ENCODE measurements around the gene ERBB4. TPM values are rescaled to one million over a fixed set of nuclear protein-coding genes. Genes with fewer than 3 reads are reported as not detected.

The ERBB4 gene
- total and polyA plus RNA-seq, 10 of the 15 experiments (the other 5 are each of a cell fraction or from before 2014, with no cell fraction given): under 0.01 to 0.23 (median 0.01) TPM; not detected in 4

- Histone ChIP-seq H3K9ac (ENCODE audit: control insufficient read depth, insufficient read depth, low read length) (no peak overlapping the region), H3K27me3 (replicated peaks in 1 of 2; ENCODE audit: control insufficient read depth in 2 of 2, insufficient read depth in 2 of 2, low read length in 1 of 2) (no peaks in the 10 kb centered on the region), H3K36me3 (ENCODE audit: control insufficient read depth in 2 of 2, insufficient read depth in 2 of 2, low read length in 1 of 2) (no peaks in the 10 kb centered on the region), H3K4me2 (ENCODE audit: control insufficient read depth, insufficient read depth) (no peak overlapping the region), H3K79me2 (ENCODE audit: control insufficient read depth, insufficient read depth, low read length) (no peaks in the 10 kb centered on the region), H3K27ac (ENCODE audit: control insufficient read depth, insufficient read depth) (no peak overlapping the region), H3K9me3 (replicated peaks; ENCODE audit: control insufficient read depth, insufficient read depth, low read length) (no peaks in the 10 kb centered on the region), H4K20me1 (ENCODE audit: control insufficient read depth, insufficient read depth) (no peaks in the 10 kb centered on the region), H3K4me3 (no peak overlapping the region), H3K4me1 (ENCODE audit: control insufficient read depth, insufficient read depth, low read length) (no peaks in the 10 kb centered on the region), H2AFZ (ENCODE audit: control insufficient read depth, low read depth, low read length) (no peak overlapping the region)
- FAIRE-seq (no peak), DNase-seq (ENCODE audit: low read depth, low spot score) (no peak), ATAC-seq (no peak)
- WGBS (ENCODE audit: insufficient coverage, insufficient replicate concordance, low lambda C conversion rate, missing lambda C conversion rate): 0% methylated on average over 2 of the region's 2 CpGs
- in situ Hi-C loops (cut with MboI): no loop called here
- BruUV-seq (replicated peaks): no TSS peak
- intact Hi-C loops (cut with micrococcal nuclease; ENCODE audit: unreplicated experiment): no loop called here
- POLR2A ChIA-PET: no interaction called here
- CTCF ChIA-PET: interaction anchor here (0.8 kb wide), 1 partner anchor 501 kb away, joined by 3 read pairs; no protein-coding TSS in a partner anchor
- SMC1A ChIA-PET (ENCODE audit: uncharacterized antibody, unreplicated experiment): interaction anchor here (0.7 kb wide), 1 partner anchor 299 kb away, joined by 3 read pairs; no protein-coding TSS in a partner anchor
- RAD21 ChIA-PET (ENCODE audit: unreplicated experiment): interaction anchor here (1.1 kb wide), 1 partner anchor 241 kb away, joined by 4 read pairs; no protein-coding TSS in a partner anchor
- no peak for TF ChIP-seq FOS (IDR thresholded peaks at IDR 0.05; ENCODE audit: borderline replicate concordance, extremely low read depth, insufficient read length)
- TF ChIP-seq MXI1 (IDR thresholded peaks at IDR 0.05; ENCODE audit: low read depth, low read length): no peak
- no peak for TF ChIP-seq ZBTB4 (CRISPR knock-in tag; IDR thresholded peaks at IDR 0.05)
- TF ChIP-seq IKZF1 (conservative IDR thresholded peaks at IDR 0.05): no peak
- TF ChIP-seq HDAC6 (IDR thresholded peaks at IDR 0.05; ENCODE audit: unreplicated experiment): no peak
- TF ChIP-seq TCF3 (IDR thresholded peaks at IDR 0.05; ENCODE audit: borderline replicate concordance, insufficient read depth, low read depth, low read length): no peak
- TF ChIP-seq MTA2 (IDR thresholded peaks at IDR 0.05; ENCODE audit: low read depth): no peak
Measured at GRCh38 chr2:212245880-212246279, 292.7 kb downstream of the ERBB4 start.
